Fibroblast of gingiva (primary cell): Measurements from ENCODE around the gene UNC13C.

ENCODE experiments used
- DNase-seq: peaks from one replicate; pipeline ENCODE4 v3.0.0-alpha.2; 2011; ENCODE audit warnings: low read depth

The UNC13C gene

GRCh38 chr15:54482251-54482650 is 504.0 kb downstream of the UNC13C start:
- DNase-seq: no peak

GRCh38 chr15:54500330-54500729 is 522.1 kb downstream of the UNC13C start:
- DNase-seq: no peak

GRCh38 chr15:54502416-54503075 is 524.3 kb downstream of the UNC13C start:
- DNase-seq: no peak

GRCh38 chr15:54504695-54505094 is 526.5 kb downstream of the UNC13C start:
- DNase-seq: no peak

GRCh38 chr15:54506977-54507524 is 528.8 kb downstream of the UNC13C start:
- DNase-seq: no peak

- no peak for DNase-seq
These were observed 536.4 kb downstream of the UNC13C start for GRCh38 chr15:54514601-54515000.

GRCh38 chr15:54515664-54516582 is 537.7 kb downstream of the UNC13C start:
- DNase-seq: no peak

- DNase-seq: no peak
These were observed 539.1 kb downstream of the UNC13C start for GRCh38 chr15:54517366-54517765.

- DNase-seq: no peak
These were observed 540.1 kb downstream of the UNC13C start for GRCh38 chr15:54518156-54518882.

GRCh38 chr15:54519577-54519976 is 541.3 kb downstream of the UNC13C start:
- no peak for DNase-seq

- DNase-seq: no peak
These were observed 542.4 kb downstream of the UNC13C start for GRCh38 chr15:54520616-54521015.

GRCh38 chr15:54521206-54521605 is 543.0 kb downstream of the UNC13C start:
- no peak for DNase-seq

- no peak for DNase-seq
These were observed 549.8 kb downstream of the UNC13C start for GRCh38 chr15:54528021-54528420.

- no peak for DNase-seq
These were observed 562.5 kb downstream of the UNC13C start for GRCh38 chr15:54540721-54541120.

- no peak for DNase-seq
These were observed 569.2 kb downstream of the UNC13C start for GRCh38 chr15:54547491-54547890.

- no peak for DNase-seq
These were observed 572.7 kb downstream of the UNC13C start for GRCh38 chr15:54550954-54551353.

- DNase-seq: no peak
These were observed 578.0 kb downstream of the UNC13C start for GRCh38 chr15:54556231-54556630.

- DNase-seq: no peak
These were observed 581.3 kb downstream of the UNC13C start for GRCh38 chr15:54559405-54560069.

- DNase-seq: no peak
These were observed 582.2 kb downstream of the UNC13C start for GRCh38 chr15:54560417-54560816.

- no peak for DNase-seq
These were observed 585.9 kb downstream of the UNC13C start for GRCh38 chr15:54564166-54564565.

- DNase-seq: no peak
These were observed 588.4 kb downstream of the UNC13C start for GRCh38 chr15:54566654-54567053.
